Left lung (tissue), 10 donors: ENCODE data around the gene OCA2. TPM values are rescaled to one million over a fixed set of nuclear protein-coding genes. Genes with fewer than 3 reads are reported as not detected.
A peak's percentile ranks its signal among the peaks of the same experiment; 100 is the strongest.

Experiments used
- ATAC-seq: fragments of 200-7000 bp; cut with Tn5 transposase; one replicate; pipeline ENCODE4 v1.9.1; 2020; ENCODE audit warnings: moderate library complexity
- DNase-seq, 4 donors: peaks; one replicate each; pipeline ENCODE4 v3.0.0-alpha.2; 2013 to 2020
- H3K27ac ChIP-seq, 2 donors: fragments of 200-600 bp; sonication (generic) in 1 of 2; one replicate each; pipeline versions ENCODE4 v1.5.0 to v1.8.0; 2020 to 2021
- H3K27me3 ChIP-seq, 2 donors: fragments of 200-600 bp; sonication (generic) in 1 of 2; one replicate each; pipeline versions ENCODE4 v1.5.0 to v1.8.0; 2020 to 2021
- H3K36me3 ChIP-seq, 2 donors: fragments of 200-600 bp; sonication (generic) in 1 of 2; one replicate each; pipeline versions ENCODE4 v1.5.0 to v1.8.0; 2020 to 2021
- H3K4me1 ChIP-seq, 2 donors: fragments of 200-600 bp; one replicate each; pipeline ENCODE4 v1.8.0; 2021
- H3K4me3 ChIP-seq, 2 donors: fragments of 200-600 bp; sonication (generic) in 1 of 2; one replicate each; pipeline versions ENCODE4 v1.5.0 to v1.8.0; 2020 to 2021; ENCODE audit warnings: mild to moderate bottlenecking in 1 of 2
- H3K9me3 ChIP-seq, 2 donors: fragments of 200-600 bp; sonication (generic) in 1 of 2; one replicate each; pipeline versions ENCODE4 v1.5.0 to v1.8.0; 2020 to 2021
- intact Hi-C, 2 donors: fragments of 100-400 bp; cut with DNase I; formaldehyde crosslinking; loops; one replicate each; pipeline versions ENCODE4 v1.11.2 to v1.14.2; 2022
- polyA plus RNA-seq, 6 donors: library from polyadenylated mRNA; unstranded; fragments of 120-200 nt; gene quantifications; one replicate each; pipeline ENCODE4 v1.2.1, GENCODE V29; 2013; ENCODE audit not compliant: insufficient read length in 6 of 6
- total RNA-seq, 2 donors: library from RNA; stranded (reverse); fragmentation: NEBNext Ultra II Directional; extraction: Animal tissue kit (Norgen Biotek cat#: 25700); gene quantifications; one replicate each; pipeline ENCODE4 v1.2.1, GENCODE V29; 2021
- TF ChIP-seq, protein P1 (sequence below), 2 donors: fragments of 200-600 bp; sonication (generic) in 1 of 2; IDR thresholded peaks; one replicate each; pipeline versions ENCODE4 v1.5.0 to v1.8.0; 2021; ENCODE audit warnings: antibody characterized with exemption in 2 of 2
- donor health status: DM: no; HTN: yes; CAD: no.
- donor health status: DM: no; HTN: no; CAD: no.

OCA2 gene
- total and polyA plus RNA-seq, 8 donors = 0.81 to 21.7 (median 13.2) TPM

GRCh38 chr15:28104326-28104725 lies 5.2 kb upstream of the OCA2 start:
- H3K4me1 ChIP-seq = peaks cover 12 to 20% of the 10 kb centered on the region in 2 donors
- peak in 1 of 4 donors; percentile 60 for DNase-seq
- no peaks in the 10 kb centered on the region for H3K9me3 ChIP-seq
- TF ChIP-seq, protein P1, sequence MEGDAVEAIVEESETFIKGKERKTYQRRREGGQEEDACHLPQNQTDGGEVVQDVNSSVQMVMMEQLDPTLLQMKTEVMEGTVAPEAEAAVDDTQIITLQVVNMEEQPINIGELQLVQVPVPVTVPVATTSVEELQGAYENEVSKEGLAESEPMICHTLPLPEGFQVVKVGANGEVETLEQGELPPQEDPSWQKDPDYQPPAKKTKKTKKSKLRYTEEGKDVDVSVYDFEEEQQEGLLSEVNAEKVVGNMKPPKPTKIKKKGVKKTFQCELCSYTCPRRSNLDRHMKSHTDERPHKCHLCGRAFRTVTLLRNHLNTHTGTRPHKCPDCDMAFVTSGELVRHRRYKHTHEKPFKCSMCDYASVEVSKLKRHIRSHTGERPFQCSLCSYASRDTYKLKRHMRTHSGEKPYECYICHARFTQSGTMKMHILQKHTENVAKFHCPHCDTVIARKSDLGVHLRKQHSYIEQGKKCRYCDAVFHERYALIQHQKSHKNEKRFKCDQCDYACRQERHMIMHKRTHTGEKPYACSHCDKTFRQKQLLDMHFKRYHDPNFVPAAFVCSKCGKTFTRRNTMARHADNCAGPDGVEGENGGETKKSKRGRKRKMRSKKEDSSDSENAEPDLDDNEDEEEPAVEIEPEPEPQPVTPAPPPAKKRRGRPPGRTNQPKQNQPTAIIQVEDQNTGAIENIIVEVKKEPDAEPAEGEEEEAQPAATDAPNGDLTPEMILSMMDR (IDR thresholded peaks at IDR 0.05) = no peak
- intact Hi-C loops = no loop called here
- ATAC-seq = no peak
- H3K27me3 ChIP-seq = peaks cover 11 to 64% of the 10 kb centered on the region in 2 donors
- no peak overlapping the region for H3K27ac ChIP-seq
- H3K4me3 ChIP-seq = no peak overlapping the region
- H3K36me3 ChIP-seq = no peaks in the 10 kb centered on the region

- ATAC-seq (no peak), DNase-seq (peak in 1 of 4 donors; percentile 61)
- intact Hi-C loops = no loop called here
- Histone ChIP-seq H3K9me3 (no peaks in the 10 kb centered on the region), H3K4me1 (peaks cover 15 to 24% of the 10 kb centered on the region in 2 donors), H3K27ac (no peak overlapping the region), H3K27me3 (peaks cover 13 to 69% of the 10 kb centered on the region in 2 donors), H3K4me3 (no peak overlapping the region), H3K36me3 (no peaks in the 10 kb centered on the region)
- TF ChIP-seq, protein P1 (IDR thresholded peaks at IDR 0.05) = no peak
Measured at GRCh38 chr15:28103831-28104230, 4.7 kb upstream of the OCA2 start.

DNA sequence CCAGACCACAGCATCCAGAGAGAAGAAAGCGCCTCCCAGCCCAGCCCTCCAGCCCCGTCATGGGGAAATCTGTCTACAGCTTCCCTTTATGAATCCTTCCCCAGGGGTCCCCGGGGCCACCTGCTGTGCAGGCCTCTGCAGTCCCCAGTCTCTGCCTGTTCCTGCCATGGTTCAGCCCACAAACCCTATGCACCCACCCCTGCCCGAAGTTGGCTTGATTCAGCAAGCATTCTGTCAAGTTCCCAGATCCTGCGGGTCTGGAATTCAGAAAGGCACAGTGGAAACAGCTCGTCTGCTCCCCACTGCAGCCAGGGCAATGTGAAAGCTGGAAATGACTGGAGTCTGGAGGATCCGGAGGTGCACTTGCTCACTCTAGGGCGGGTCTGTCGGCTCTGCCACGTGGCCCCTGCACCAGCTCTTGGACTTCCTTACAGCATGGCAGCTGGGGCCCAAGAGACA lies 2.9 kb upstream of the OCA2 start:
- Histone ChIP-seq H3K27me3 (peaks cover 16 to 69% of the 10 kb centered on the region in 2 donors), H3K36me3 (no peaks in the 10 kb centered on the region), H3K4me1 (peaks cover 8 to 25% of the 10 kb centered on the region in 2 donors), H3K27ac (no peak overlapping the region), H3K4me3 (no peak overlapping the region), H3K9me3 (no peaks in the 10 kb centered on the region)
- intact Hi-C loops = no loop called here
- TF ChIP-seq, protein P1 (IDR thresholded peaks at IDR 0.05) = no peak
- peak in 1 of 4 donors; percentile 60 for DNase-seq
- no peak for ATAC-seq

GRCh38 chr15:28101201-28101600 lies 2.1 kb upstream of the OCA2 start:
- H3K9me3 ChIP-seq = no peaks in the 10 kb centered on the region
- ATAC-seq (no peak), DNase-seq (peak in 1 of 4 donors; percentile 50)
- TF ChIP-seq, protein P1 (IDR thresholded peaks at IDR 0.05) = no peak
- no peak overlapping the region for H3K27ac ChIP-seq
- intact Hi-C loops = no loop called here
- H3K4me1 ChIP-seq = peaks cover 9 to 25% of the 10 kb centered on the region in 2 donors
- H3K27me3 ChIP-seq = peaks cover 8 to 69% of the 10 kb centered on the region in 2 donors
- no peaks in the 10 kb centered on the region for H3K36me3 ChIP-seq
- H3K4me3 ChIP-seq = no peak overlapping the region

DNA sequence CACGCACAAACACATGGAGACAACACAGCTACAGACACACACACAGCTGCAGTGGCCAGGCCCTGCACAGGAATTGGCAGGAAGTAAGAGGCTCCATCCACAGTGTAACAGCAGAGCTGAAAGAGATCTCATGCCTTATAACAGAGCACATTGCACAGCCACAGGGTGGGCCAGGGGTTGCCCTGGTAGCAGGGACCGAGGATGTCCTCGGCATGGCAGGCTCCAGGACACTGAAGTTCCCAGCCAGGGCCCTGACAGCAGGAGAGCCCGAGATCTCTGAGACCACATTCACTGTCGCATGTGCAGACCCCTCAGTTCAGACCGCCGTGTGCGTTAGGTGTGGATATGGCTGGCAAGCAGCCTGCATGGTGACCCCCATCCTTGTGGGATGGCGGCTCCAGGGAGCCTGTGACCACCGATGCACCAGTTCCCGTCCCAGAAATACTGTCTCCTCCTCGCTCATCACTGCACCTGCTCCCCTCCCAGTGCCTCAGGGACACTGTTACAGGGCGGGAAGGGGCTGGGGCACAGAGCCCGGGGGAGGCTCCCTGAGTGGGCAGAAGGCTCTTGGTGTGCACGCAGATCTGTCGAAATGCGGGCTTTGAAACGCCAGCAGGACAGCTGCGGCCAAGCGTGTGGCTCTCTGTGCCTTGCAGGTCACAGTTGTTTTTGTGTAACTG lies 1.5 kb upstream of the OCA2 start:
- Histone ChIP-seq H3K9me3 (no peaks in the 10 kb centered on the region), H3K4me3 (no peak overlapping the region), H3K4me1 (peaks cover 11 to 31% of the 10 kb centered on the region in 2 donors), H3K27ac (no peak overlapping the region), H3K36me3 (no peaks in the 10 kb centered on the region), H3K27me3 (peaks cover 8 to 73% of the 10 kb centered on the region in 2 donors)
- TF ChIP-seq, protein P1 (IDR thresholded peaks at IDR 0.05) = no peak
- intact Hi-C loops = no loop called here
- no peak for ATAC-seq
- peak in 1 of 4 donors; percentile 57 for DNase-seq
